Stomach smooth muscle (tissue), 2 donors: ENCODE results near the gene PDSS2.

Experiments
- H3K27ac ChIP-seq: one replicate; pipeline ENCODE4 v1.7.0; 2013; ENCODE audit warnings: mild to moderate bottlenecking, low read length, inconsistent platforms
- H3K27me3 ChIP-seq, 2 donors: one replicate each; pipeline ENCODE4 v1.7.0; 2013; ENCODE audit warnings: low read length in 2 of 2; ENCODE audit not compliant: insufficient read depth in 2 of 2, control insufficient read depth in 1 of 2
- H3K36me3 ChIP-seq, 2 donors: one replicate each; pipeline ENCODE4 v1.7.0; 2013; ENCODE audit warnings: low read length in 2 of 2; ENCODE audit not compliant: control insufficient read depth in 2 of 2, insufficient read depth in 2 of 2
- H3K4me1 ChIP-seq: one replicate; pipeline ENCODE4 v1.7.0; 2013; ENCODE audit warnings: low read length; ENCODE audit not compliant: control insufficient read depth, insufficient read depth
- H3K4me3 ChIP-seq, 2 donors: one replicate each; pipeline ENCODE4 v1.7.0; 2013; ENCODE audit warnings: low read length in 2 of 2
- H3K9ac ChIP-seq, 2 donors: one replicate each; pipeline ENCODE4 v1.7.0; 2013; ENCODE audit warnings: low read length in 2 of 2, mild to moderate bottlenecking in 1 of 2
- H3K9me3 ChIP-seq, 2 donors: one replicate each; pipeline ENCODE4 v1.7.0; 2013; ENCODE audit warnings: low read length in 2 of 2; ENCODE audit not compliant: control insufficient read depth in 2 of 2
- donor health status: healthy.
- donor health status: Pancreatic carcinoma.

The PDSS2 gene

DNA sequence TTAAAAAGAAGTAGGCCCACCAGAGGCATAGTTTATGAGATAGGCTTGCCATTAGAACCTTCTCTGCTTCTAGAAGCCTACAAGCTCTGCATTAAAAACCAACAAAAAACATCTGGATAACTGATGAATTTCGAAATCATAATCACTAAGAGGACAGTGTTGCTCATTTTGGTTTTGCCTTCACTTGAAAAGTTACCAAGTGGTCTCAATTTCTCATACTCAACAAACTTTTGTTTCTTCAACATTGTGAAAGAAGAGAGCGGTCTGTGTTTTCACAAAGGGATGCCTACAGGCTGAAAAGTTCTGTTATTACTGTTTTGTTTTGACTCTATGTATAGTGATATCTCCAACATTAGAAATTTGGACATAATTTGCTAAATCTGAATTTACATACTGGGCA is 98.9 kb downstream of the PDSS2 start:
- no peak overlapping the region for H3K27ac ChIP-seq
- no peaks in the 10 kb centered on the region for H3K4me1 ChIP-seq
- no peaks in the 10 kb centered on the region for H3K27me3 ChIP-seq
- no peak overlapping the region for H3K9ac ChIP-seq
- no peaks in the 10 kb centered on the region for H3K9me3 ChIP-seq
- H3K36me3 ChIP-seq, result peaks cover 0 to 3% of the 10 kb centered on the region in 2 donors
- no peak overlapping the region for H3K4me3 ChIP-seq

DNA sequence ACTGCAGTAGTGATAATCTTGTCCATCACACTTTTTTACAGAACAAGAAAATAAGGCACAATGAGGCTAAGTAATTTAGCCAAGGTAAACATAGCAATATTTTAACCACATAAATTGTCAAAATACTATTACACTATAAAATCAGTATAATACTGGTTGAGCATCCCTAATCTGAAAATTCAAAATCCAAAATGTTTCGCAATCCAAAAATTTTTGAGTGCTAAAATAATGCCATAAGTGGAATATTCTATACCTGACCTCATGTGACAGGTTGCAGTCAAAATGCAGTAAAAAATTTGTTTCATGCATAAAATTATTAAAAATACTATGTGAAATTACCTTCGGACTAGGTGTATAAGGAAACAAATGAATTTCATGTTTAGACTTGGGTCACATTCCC is 101.5 kb downstream of the PDSS2 start:
- no peak overlapping the region for H3K9ac ChIP-seq
- H3K9me3 ChIP-seq, result no peaks in the 10 kb centered on the region
- peaks cover 0 to 1% of the 10 kb centered on the region in 2 donors for H3K36me3 ChIP-seq

DNA sequence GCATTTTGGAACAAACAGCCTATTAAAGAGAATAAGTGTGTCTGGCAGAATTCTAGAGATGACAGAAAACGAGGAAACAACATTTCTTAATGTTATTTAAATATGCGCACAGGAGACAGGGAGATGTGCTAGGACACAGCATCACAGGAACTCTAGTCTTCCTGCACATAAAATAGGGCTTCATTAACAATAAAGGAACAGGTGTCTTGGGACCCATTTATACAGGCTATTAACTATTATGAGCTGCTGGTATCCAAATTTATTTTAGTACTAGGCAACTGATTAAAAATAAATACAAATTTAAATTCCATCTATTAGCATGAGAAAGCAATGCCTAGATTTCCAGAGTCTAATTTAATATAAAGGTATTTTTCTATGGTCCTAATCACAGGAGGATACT is 102.3 kb downstream of the PDSS2 start:
- Histone ChIP-seq H3K9me3 (no peaks in the 10 kb centered on the region), H3K4me3 (no peak overlapping the region), H3K4me1 (no peaks in the 10 kb centered on the region), H3K27me3 (no peaks in the 10 kb centered on the region), H3K27ac (no peak overlapping the region), H3K36me3 (no peaks in the 10 kb centered on the region), H3K9ac (no peak overlapping the region)

More for the DNA sequence above, 101.5 kb downstream of the PDSS2 start:
- Histone ChIP-seq H3K4me1 (no peaks in the 10 kb centered on the region), H3K27me3 (no peaks in the 10 kb centered on the region), H3K27ac (no peak overlapping the region), H3K4me3 (no peak overlapping the region)

DNA sequence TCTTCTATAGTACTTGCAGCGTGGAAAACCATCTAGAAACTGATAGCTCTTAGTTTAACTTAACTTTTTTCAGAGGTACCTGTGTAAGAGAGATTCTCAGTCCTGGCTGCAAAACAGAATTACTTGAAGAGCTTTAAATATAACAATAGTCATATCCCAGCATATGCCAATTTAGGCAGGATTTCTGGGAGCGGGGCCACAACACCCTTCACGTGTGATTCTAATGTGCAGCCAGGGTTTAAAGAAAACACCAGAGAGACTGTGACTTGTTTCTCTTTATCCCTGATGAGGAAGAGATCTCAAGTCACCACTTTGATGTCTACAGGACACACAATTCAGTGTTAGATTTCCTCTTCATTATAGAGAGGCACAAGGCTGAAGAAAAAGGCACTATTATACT is 103.7 kb downstream of the PDSS2 start:
- no peaks in the 10 kb centered on the region for H3K4me1 ChIP-seq
- H3K36me3 ChIP-seq, result no peaks in the 10 kb centered on the region
- no peak overlapping the region for H3K27ac ChIP-seq
- H3K9ac ChIP-seq, result no peak overlapping the region
- H3K27me3 ChIP-seq, result no peaks in the 10 kb centered on the region
- H3K9me3 ChIP-seq, result no peaks in the 10 kb centered on the region
- no peak overlapping the region for H3K4me3 ChIP-seq

DNA sequence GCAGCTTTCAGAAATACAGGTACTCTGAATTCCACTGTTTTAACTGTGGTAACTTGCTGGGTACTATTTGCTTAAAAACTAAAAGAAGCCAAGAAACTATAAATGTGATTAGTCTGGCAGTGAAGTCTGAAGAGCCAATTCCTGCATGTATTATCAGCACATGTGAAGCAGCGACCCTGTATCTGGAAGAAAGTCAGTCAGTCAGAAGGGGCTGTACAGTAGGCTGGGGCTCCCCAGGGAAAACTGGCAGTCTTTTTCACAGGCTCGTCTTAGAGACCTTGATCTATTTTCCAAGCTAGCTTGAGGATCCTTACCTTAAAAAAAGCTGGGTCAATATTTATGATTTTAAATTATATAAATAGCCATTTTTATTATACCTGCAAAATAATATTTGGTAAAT is 104.9 kb downstream of the PDSS2 start:
- Histone ChIP-seq H3K27me3 (no peaks in the 10 kb centered on the region), H3K36me3 (no peaks in the 10 kb centered on the region), H3K4me3 (no peak overlapping the region), H3K4me1 (no peaks in the 10 kb centered on the region), H3K9ac (no peak overlapping the region), H3K9me3 (no peaks in the 10 kb centered on the region), H3K27ac (no peak overlapping the region)

DNA sequence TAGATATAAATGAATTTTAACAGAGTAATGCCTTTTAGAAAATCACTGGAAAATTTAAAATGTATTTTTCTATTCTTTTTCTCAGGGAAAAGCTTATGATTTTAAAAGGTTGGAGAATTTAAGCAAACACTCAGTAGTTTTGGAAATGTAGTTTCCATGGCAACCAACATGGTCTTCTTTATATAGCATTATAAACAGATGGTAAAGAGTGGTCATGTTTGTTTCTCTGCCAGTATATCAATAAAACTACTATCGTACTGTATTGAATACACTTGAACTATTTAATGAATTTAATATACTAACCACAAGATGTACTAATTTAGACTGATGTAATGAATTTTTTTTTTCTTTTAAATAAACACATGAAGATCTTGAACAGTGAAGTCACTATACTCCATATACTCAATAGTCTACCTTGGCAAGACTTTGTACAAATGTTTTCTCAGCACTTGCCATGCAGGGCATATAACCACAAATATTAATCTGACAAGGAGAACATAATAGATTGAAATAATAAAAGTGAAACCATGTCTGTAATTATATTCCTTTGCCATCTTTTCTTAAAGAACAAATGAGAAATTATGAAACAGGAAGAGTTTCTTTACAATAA is 105.5 kb downstream of the PDSS2 start:
- no peaks in the 10 kb centered on the region for H3K4me1 ChIP-seq
- no peak overlapping the region for H3K27ac ChIP-seq
- H3K4me3 ChIP-seq, result no peak overlapping the region

DNA sequence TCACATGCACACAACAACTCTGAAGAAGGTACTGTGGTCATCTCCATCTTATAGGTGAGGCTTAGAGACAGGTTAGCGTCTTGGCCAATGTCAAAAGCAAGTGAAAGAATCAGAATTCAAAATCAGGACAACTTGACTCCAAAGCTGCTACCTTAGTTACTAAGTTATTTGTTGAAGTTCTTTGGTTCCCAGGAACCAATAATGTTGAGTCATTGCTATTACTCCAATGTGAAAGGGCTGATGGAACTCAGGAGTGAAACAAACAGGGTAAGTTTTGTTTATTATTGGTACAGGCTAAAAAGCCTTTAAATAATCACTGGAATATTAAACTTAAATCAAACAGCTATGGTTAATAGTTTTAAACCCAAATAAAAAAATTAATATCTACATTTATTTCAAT is 111.1 kb downstream of the PDSS2 start:
- Histone ChIP-seq H3K9me3 (no peaks in the 10 kb centered on the region), H3K36me3 (no peaks in the 10 kb centered on the region), H3K9ac (no peak overlapping the region), H3K27ac (no peak overlapping the region), H3K4me1 (no peaks in the 10 kb centered on the region), H3K27me3 (no peaks in the 10 kb centered on the region), H3K4me3 (no peak overlapping the region)

More for the DNA sequence above, 105.5 kb downstream of the PDSS2 start:
- Histone ChIP-seq H3K9me3 (no peaks in the 10 kb centered on the region), H3K27me3 (no peaks in the 10 kb centered on the region), H3K36me3 (no peaks in the 10 kb centered on the region), H3K9ac (no peak overlapping the region)

DNA sequence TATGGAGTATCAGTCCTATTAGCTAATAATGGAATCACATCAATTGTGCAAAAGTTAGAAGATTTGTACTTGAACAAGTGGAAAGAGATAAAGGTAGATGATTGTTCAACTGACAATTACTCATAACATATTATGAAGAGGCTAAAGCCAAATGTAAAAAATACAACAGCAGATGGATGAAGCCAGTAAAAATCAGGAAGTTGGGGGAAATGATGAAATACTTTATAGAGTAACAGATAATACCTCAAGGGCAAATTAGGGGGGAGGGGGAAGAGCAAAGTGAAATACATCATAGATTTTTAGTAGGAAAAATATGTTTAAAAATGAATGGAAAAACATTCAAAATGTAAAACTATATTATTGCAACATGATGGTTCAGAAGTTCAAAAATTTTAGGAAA is 114.0 kb downstream of the PDSS2 start:
- H3K9ac ChIP-seq, result no peak overlapping the region
- no peak overlapping the region for H3K4me3 ChIP-seq
- H3K27ac ChIP-seq, result no peak overlapping the region
- no peaks in the 10 kb centered on the region for H3K36me3 ChIP-seq
- no peaks in the 10 kb centered on the region for H3K4me1 ChIP-seq
- H3K27me3 ChIP-seq, result no peaks in the 10 kb centered on the region
- no peaks in the 10 kb centered on the region for H3K9me3 ChIP-seq

DNA sequence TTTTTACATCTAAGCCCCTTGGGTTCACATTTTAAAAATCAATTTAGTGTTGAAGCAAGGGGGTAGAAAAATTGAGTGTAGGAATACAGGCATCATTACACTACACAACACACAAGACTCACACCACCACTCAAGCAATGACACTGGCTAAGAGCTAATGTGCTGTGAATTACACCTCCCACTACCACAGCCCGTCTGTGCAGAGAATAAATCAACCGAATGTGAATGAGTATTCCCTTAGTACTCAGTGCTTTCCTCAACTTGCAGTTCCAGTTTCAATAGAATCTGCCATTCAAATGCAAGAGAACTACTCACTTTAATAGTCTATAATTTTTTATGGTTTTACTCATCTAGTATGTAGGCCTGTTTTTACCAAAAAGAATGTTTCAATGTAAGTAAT is 114.4 kb downstream of the PDSS2 start:
- Histone ChIP-seq H3K36me3 (no peaks in the 10 kb centered on the region), H3K9me3 (no peaks in the 10 kb centered on the region), H3K27ac (no peak overlapping the region), H3K27me3 (no peaks in the 10 kb centered on the region), H3K4me1 (no peaks in the 10 kb centered on the region), H3K9ac (no peak overlapping the region), H3K4me3 (no peak overlapping the region)

DNA sequence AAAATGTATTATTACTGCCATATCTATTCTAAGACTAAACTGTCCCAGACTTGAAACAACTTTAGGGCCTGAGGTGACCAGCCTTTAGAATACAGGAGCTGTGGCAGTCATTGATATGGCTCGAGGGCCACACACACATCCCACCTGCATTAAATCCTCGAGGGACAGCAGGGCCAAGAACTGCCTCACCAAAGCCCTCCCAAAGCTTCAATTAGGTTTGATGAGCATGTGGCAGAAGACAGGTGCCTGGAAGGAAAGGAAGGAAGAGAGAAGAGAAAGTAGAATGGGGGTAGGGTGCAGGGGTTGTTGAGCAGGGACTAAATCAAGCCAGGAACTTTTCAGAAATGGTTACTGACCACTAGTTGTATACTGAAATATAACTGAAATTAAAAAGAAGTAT is 115.0 kb downstream of the PDSS2 start:
- Histone ChIP-seq H3K4me1 (no peaks in the 10 kb centered on the region), H3K27ac (no peak overlapping the region), H3K36me3 (no peaks in the 10 kb centered on the region), H3K4me3 (no peak overlapping the region), H3K9ac (no peak overlapping the region), H3K27me3 (no peaks in the 10 kb centered on the region), H3K9me3 (no peaks in the 10 kb centered on the region)

DNA sequence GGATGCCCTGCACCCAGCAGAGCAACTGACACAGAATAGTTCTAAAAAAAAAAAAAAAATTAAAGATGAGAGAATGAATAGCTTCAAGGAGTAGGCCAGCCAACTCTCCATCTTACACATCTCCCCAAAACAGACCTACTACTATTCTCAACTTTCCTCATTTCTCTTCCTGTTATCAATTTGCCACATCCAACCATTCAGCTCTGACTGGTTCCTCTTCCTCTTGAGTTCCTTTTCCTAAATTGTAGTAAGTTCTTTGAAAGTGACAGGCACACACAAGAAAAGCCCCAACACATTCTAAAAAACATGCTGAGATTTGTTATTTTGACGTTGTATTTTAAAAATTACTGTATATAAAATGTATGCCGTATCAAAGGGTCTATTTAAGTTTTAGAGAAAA is 117.2 kb downstream of the PDSS2 start:
- no peaks in the 10 kb centered on the region for H3K36me3 ChIP-seq
- no peaks in the 10 kb centered on the region for H3K9me3 ChIP-seq
- no peaks in the 10 kb centered on the region for H3K4me1 ChIP-seq
- H3K27ac ChIP-seq, result no peak overlapping the region
- H3K9ac ChIP-seq, result no peak overlapping the region
- no peak overlapping the region for H3K4me3 ChIP-seq
- no peaks in the 10 kb centered on the region for H3K27me3 ChIP-seq
